Measurements from ENCODE around the gene TLCD1.

- TF ChIP-seq CTCF (IDR thresholded peaks at IDR 0.05) = no peak
- TF ChIP-seq POLR2A (IDR thresholded peaks at IDR 0.05) = no peak
- no peak for TF ChIP-seq POLR2AphosphoS5 (IDR thresholded peaks at IDR 0.05)
Observed at GRCh38 chr17:28698253-28698941, 27.6 kb downstream of the TLCD1 start.
